ENCODE data around the gene SLC25A23.
"Not testable (repeated sequence)": the region's sequence is repeated elsewhere in the genome, so short reads cannot be mapped to it uniquely, and the experiment has no call there.

Gene SLC25A23

DNA sequence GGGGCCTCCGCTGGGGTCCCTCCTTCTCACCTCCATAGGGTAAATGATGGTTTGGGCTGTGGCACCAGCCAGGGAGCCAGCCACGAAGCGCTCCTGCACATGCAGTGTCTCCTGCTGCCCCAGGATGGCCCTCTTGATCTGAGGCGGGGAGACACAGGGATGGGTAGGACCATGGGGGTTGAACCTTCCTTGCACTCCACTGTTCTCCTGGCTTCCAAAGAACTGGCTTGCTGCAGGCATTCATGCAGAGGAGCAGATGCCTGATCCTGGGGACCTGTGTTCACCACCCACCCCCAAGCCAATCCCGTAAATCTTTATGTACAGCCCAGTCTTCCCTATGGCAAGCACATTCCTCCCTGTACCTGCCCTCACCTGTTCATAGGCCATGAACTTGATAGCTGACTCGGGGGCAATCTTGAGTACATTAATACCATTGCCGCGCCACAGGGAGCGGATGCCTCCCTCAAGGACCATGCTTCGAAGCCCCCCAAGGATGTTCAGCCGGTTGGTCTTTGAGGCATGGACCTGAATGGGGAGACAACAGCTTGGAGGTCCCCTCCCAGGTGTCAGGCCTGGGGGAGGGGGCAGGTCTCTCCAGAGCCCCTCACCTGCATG is 5.5 kb downstream of the SLC25A23 start:
- DNase-seq = no peak

DNA sequence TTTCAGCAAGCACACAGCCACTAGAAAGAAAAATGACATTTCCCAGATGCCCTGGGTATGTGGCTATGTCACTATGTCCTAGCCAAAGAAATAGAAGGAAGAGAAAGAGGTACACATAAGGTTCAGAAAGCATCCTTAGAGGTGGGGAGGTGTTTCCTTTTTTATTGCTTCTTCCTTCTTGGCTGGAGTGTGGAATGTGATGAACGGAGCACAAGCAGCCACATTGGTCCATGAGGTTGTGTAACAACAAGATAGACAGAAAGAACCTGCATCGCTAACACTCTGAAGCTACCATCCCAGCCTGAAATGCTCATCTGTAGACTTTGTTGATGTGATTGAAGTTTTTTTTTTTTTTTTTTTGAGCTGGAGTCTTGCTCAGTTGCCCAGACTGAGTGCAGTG is 6.7 kb downstream of the SLC25A23 start:
- DNase-seq = no peak

DNA sequence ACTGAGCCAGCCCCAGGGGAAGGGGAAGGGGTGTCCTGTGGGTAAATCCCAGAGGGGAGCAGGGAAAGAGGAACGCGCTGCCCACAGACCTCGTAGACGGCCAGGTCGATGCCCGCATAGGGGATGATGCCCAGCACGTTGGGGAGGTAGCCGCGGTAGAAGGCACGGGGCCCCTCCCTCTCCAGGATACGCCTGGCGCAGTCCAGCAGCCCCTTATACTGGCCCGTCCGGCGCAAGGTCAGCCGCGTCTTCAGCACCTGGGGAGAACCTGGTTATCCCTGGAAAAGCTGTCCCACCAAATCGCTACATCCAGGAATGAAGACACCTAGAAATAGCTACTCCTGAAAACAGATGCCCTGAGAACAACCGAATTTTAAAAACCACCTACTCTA is 7.4 kb downstream of the SLC25A23 start:
- DNase-seq = no peak

DNA sequence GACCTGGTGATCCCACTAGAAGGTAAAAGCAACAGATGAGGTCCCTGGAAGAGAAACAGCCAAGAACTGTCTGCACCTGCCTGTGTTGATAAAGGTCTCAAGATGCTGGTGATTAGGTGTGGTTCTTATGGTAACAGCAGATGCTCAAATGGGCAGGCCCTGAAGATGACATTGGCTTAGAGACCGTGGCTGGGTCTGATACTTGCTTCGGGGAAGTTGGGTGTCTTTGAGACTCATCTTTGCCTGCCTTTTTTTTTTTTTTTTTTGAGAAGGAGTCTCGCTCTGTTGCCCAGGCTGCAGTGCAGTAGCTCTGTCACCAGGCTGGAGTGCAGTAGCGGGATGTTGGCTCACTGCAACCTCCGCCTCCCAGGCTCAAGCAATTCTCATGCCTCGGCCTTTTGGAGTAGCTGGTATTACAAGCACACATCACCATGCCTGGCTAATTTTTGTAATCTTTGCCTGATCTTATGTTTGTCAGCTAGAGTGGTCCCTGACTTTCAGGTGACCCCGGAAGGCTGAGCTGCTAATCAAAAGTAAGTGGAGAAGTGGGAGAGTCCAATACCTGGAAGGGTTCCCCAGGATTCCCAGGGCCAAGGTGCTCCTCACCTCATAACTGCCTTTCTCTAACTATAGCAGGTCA is 7.9 kb downstream of the SLC25A23 start:
- no peak for DNase-seq

DNA sequence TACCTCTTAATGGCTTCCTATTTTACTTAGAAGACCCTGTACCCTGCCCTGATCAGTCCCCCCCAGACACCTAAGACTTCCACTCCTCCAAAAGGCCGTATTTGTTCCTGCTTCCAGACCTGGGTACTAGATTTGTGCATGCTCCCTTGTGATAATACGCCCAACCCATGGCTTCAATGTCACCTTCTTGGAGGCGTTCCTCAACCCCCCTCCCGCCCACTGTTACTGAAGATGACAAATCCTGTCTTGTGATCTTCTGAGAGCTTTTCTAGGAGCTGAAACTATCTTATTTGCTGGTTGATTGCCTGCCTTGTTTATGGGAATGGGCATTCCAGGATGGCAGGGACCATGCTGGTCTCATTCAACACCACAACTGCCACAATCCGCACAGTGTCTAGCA is 9.4 kb downstream of the SLC25A23 start:
- DNase-seq = no peak

DNA sequence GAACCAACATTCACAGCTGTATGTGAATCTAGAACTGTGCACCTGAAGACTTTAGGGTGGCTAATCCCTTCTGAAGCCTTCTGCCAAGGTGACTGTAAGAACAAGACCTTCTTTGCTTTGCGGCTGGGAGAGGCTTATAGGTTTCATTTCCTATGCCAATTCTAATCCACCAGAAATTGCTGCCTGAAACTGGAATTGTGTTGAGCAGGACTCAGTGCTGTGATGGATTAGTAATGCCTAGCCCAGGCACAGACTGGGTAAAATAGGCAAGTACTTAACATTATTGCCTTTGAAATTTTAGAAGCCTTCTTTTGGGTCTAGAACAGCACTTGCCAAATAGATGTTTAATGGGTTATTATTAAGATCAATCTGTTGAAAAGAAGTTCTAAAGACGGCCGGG is 11.5 kb downstream of the SLC25A23 start:
- DNase-seq = no peak

DNA sequence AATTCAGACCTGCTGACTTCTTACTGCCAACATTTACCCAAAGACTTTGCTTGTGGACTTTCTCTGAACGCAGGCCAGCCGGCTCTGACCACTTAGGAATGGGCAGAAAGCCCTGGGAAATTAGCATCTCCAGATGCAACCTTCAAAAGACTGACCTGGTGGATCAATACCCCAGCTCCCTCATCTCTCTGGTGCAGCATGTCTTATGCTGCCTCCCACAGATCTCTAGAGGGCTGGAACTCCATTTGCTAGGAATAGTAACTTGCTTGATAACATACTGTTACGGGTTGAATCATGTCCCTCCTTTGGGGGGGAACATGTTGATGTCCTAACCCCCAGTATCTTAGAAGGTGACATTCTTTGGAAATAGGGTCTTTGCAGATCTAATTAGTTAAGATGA is 13.1 kb downstream of the SLC25A23 start:
- DNase-seq = no peak

DNA sequence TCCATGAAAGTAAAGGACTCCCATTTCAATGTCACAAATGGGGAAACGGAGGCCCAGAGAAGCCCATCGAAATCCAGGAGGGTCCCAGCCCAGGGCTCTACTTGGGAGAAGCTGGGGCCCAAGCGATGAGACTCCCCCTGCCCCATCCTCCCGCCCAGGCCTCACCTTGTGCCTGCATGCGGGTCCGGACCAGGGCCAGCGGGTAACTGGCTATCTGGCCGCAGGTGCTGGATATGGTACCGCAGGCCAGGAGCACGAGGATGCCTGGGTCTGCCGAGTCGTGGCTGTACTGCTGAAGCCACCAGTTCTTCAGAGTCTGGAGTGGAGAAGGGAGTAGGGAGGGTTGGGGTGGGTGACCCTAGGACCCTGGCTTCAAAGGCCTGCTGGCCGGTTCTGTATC is 15.6 kb downstream of the SLC25A23 start:
- no peak for DNase-seq

DNA sequence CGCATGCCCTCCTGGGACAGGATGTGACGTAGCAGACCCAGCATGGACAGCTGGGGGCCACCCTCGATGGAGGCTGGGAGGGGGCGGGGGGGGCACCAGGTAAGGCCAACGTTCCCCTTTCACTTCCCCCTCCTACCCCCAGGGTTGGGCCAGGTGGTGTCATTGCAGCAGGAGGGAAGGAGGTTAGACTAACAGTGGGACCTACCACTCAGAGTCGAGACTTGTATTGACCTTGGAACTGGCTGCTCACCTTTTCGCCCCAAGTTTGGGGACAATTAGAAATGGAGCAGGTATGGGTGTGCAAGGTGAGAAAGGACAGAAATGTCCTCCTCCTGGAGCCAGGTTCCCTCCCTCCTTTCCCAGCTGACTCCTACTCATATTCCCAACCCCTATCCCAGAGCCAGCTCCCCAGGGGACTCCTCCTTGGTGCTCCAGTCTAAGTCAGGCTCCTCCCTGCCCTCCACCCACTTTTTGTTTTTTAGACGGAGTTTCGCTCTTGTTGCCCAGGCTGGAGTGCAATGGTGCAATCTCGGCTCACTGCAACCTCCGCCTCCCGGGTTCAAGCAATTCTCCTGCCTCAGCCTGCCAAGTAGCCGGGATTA is 17.4 kb downstream of the SLC25A23 start:
- DNase-seq = no peak

DNA sequence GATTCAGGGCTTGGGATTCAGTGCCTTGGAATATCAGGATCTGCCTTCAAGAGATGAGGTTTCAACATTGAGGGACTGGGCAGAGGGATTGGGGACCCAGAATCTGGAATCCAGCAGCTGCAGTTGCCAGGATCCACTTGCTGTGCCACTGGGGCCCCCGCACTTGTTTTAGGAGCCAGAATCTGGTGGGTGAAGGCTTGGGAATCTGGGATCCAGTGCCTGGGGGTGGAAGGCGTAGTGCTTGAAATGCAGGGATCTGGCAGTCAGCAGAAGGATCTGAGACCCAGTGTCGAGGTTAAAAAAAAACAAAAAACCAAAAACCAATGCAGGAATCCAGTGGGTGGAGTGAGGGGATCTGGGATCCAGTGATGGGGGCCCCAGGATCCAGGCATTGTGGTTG is 18.7 kb downstream of the SLC25A23 start:
- DNase-seq = no peak

DNA sequence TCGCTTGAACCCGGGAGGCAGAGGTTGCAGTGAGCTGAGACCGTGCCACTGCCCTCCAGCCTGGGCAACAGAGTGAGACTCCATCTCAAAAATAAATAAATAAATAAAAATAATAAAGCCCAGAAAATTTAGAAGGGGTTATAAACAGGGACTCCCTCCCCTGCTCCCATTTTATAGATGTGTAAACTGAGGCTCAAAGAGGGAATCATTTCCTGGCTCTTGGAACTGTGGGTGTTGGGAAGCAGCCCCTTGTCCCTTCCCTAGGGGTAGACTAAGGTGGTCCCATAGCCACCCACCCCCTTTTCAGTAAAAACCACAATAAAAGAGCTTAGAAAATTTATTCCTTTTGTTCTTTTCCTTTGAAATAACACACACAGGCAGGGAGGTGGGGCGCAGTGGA is 19.8 kb downstream of the SLC25A23 start:
- no peak for DNase-seq

DNA sequence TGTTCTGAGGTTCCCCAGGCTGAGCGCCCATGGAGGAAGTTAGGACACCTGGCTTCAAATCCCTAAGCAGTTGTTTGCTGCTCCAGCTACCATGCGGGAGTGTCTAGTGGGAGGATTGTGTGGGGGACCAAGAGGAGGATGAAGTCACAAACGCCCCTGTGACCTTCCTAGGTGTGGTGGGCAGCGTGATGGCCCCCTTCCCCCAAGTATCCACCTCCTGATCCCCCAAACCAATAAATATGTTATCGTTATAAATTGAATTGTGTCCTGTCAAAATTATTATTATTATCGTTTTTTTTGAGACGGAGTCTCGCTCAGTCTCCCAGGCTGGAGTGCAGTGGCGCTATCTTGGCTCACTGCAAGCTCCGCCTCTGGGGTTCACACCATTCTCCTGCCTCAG is 25.9 kb downstream of the SLC25A23 start, which contains the start of gene SLC25A41:
Gene SLC25A41 (minus strand): TSS at position 101 of the 400 bp plus-strand sequence. CDS start 70 bp downstream, at position 31.
- no peak for DNase-seq

DNA sequence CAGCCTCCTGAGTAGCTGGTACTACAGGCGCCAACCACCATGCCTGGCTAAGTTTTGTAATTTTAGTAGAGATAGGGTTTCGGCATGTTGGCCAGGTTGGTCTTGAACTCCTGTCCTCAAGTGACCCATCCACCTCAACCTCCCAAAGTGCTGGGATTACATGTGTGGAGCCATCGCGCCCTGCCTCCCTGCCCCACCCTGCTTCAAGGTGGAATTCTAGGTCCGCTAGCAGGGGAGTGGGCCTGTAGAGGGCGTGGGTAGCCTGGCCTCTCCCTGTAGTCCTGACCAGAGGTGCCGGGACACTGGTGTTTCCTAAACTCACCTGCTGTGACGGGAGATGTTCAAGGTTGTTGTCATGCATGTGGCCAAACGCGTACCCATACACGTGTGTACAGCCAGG is 26.4 kb downstream of the SLC25A23 start:
- no peak for DNase-seq

DNA sequence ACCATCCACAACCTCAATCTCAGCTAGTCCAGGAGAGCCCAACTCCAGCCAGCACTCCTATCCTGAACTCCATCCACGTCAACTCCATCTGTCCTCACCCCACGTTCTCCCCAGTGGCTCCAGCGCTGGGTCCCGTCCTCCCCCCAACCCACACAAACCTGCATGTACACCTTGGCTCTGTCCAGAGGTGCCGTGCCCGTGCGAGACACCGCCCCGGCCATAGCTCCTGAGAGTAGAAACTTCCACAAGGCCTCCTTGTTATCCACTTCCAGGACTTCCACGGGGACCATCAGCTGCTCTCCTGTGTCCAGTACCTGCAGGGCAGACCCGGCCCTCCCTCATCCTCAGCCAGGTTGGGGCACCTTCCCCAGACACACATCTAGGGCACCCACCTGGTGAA is 27.7 kb downstream of the SLC25A23 start:
- DNase-seq = no peak

DNA sequence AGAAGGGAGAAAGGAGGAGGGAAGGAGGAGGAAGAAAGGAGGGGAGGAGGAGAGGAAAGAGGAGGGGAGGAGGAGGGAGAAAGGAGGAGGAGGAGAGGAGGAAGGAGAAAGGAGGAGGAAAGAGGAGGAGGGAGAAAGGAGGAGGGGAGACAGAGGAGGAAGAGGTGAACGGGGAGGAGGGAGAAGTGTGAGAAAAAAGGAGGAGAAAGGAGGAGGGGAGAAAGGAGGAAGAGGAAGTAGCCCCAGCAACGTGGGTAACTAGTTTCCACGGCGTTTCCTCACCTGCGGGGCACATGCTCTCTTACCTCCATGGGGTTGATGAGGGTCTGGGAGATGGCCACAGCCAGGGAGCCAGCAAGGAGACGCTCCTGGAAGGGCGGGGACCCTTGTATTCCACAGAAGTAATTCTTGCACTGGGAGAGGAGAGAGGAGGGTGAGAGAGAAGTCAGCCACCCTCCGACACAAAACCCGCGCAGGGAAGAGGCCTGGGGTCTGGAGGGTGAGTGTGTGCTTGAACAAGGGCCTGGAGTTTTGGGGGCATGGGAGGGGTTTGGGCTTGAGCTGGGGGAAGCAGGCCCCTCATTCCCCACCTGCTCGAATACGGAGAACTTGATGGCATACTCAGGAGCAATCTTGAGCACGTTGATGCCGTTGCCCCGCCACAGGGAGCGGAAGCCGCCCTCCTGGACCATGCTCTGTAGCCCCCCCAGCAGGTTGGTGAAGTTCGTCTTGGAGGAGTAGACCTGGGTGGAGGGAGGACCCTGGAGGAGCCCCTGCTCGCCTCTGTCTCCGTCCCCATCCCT is 30.0 kb downstream of the SLC25A23 start:
- DNase-seq = no peak

DNA sequence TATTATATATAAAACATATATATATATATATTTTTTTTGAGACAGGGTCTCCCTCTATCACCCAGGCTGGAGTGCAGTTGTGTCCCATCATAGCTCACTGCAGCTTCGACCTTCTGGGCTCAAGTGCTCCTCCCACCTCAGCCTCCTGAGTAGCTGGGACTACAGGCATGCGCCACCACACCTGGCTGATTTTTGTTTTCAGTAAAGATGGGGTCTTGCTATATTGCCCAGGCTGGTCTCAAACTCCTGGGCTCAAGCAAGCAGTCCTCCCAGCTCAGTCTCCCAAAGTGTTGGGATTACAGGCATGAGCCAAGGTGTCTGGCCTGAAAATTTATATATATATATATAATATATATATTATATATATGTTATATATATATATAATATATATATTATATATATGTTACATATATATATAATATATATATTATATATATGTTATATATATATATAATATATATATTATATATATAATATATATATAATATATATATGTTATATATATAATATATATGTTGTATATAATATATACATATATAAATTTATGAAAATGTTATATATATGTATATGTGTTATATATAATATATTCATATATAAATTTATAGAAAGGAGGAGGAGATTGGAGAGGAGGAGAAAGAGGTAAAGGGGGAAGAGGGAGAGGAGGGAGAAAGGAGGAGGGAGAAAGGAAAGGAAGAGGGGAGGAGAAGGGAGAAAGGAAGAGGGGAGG is 30.7 kb downstream of the SLC25A23 start:
- DNase-seq = not testable (repeated sequence)

DNA sequence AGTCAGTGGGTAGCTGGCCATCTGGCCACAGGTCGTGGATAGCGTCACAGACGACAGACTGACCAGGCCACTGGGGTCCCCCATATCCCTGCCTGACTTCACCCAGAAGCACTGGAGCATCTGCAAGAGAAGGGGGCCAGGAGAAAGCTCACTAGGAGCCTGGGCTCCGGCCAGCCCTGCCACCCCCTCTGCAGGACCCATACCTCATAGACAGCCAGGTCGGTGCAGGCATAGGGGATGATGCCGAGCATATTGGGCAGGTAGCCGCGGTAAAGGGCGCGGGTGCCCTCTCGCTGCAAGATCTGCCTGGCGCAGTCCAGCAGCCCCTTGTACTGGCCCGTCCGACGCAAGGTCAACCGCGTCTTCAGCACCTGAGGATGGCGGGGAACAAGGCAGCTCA is 32.5 kb downstream of the SLC25A23 start:
- DNase-seq = no peak

DNA sequence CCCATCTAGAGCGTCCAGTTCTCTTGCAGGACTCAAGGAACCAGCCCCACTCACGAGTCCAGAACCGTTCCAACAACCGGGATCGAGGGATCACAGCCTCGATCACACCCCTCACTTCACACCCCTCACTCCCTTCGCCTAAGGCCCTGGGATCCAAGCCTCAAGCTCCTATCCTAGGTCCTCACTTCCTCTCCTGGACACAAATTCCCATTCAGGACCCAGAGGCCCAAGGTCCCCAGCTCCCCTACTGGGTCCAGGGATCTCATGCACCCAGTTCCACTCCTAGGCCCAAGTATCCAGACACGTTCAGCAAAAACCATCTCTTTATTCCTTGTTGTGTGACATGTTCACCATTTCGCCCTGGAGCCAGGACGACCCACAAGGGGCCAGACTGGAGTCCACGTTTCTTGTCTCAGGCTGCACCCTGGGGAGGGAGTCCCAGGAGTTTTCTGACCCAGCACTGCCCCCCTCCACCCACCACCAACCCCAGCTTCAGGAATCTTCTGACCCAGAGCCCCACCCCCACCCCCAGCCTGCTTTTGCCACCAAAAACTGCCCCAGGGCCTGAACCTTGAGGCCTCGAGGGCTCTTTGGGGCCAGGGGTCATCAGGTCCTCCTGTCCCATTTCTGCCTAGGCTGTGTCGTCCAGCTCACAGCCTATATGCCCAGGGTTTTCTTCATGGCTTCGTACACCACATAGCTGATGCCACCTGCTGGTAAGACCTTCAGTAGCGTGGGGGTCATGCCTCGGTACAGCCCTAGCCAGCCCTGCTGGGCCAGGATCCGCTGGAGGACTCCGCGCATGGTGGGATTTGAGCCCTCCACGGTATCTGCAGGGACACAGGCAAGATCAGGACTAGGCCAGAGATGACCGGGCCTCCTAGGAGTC is 33.6 kb downstream of the SLC25A23 start:
- no peak for DNase-seq

DNA sequence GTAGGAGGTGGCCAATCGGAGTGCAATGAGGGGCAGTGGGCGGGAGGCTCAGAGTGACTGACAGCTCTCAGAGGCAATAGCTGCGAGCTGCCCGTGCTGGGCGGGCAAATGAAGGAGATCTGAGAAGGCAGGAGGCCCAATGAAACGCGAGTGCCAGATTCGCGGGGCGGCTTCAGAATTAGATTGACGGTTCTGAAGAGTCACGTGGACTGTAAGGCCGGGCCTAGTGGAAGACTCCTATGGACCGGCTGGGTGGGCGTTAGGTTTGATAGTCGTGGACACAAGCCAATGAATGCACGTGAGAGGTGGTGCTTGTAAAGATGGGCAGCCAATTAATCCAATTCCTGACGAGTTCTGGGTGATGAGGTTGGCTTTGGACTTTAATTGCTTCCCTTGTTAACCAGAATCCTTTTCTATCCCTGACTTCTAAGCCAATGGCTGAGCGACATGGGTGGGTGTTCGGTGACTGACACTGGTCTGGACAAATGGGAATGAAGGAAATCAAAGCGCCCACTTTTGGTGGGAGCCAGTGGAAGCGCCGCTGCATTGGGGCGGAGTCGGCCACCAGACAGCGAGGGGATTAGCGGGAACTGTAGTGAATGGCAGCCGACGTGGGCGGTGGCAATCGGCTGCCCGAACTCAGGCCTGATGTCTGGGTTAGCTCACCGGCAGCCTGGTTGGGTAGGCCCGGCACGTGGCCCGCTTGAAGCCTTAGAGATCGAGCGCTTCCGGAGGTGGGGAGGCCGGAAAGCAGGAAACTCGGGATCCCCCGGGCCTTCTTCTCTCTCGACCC is 34.5 kb downstream of the SLC25A23 start:
- DNase-seq = peak; percentile 100

DNA sequence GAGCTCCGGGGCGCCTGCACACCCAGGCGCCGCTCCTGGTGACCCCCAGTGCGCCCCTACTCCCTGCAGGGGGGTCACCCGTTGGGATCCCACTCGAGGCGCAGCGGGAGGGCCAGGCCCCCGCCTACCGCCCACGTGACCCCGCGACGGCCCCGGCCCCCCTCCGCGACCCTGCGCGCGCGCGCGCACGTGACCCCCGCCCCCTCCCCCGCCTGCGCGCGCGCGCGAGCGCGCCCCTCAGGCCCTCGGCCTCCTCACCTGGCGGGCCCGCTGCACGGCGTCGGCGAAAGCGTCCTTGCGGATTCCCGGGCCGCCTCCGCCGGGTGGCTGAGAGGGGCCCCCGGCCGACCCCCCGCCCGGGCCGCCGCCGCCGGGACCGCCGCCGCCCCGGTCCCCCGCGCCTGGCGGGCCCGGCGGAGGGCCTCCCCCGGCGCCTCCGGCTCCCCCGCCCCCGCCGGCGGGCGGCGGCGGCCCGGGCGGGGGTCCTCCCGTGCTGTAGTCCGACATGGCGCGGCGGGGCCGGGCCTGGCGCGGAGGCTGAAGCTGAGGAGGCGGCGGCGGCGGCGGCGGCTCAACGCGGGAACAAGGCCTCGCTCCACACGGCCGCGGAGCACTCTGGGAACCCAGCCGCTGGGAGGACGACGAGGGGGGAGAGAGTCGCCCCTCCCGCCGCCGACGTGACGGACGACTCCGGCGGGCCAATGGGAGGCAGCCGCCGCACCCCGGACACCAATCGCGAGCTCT is 35.2 kb downstream of the SLC25A23 start, which contains the start of gene KHSRP:
Gene KHSRP (minus strand): TSS at position 617 of the 744 bp plus-strand sequence. CDS start 110 bp downstream, at position 507.
- DNase-seq = no peak

Data from NCI-H2081 treated with DMSO at 0.1 percent for 48 hours (cell line).